Liver (tissue), 3 donors: ENCODE measurements around the gene LIMA1.

Experiments used
- EGR1 ChIP-seq, 2 donors: IDR thresholded peaks; 2 replicates each; pipeline ENCODE4 v1.6.1; 2016 to 2018; ENCODE audit warnings: antibody characterized with exemption in 2 of 2, low read depth in 2 of 2
- GABPA ChIP-seq, 2 donors: IDR thresholded peaks in 1 of 2; conservative IDR thresholded peaks in 1 of 2; 2 replicates each; pipeline ENCODE4 v1.6.1; 2016; ENCODE audit warnings: antibody characterized with exemption in 2 of 2, mild to moderate bottlenecking in 1 of 2, moderate library complexity in 1 of 2
- JUND ChIP-seq, 2 donors: IDR thresholded peaks; 2 replicates each; pipeline ENCODE4 v1.6.1; 2016; ENCODE audit warnings: antibody characterized with exemption in 2 of 2
- MAX ChIP-seq: IDR thresholded peaks from 2 replicates; pipeline ENCODE4 v1.6.1; 2016; ENCODE audit warnings: antibody characterized with exemption
- RAD21 ChIP-seq, 2 donors: IDR thresholded peaks; 2 replicates each; pipeline ENCODE4 v1.6.1; 2016; ENCODE audit warnings: antibody characterized with exemption in 2 of 2, mild to moderate bottlenecking in 2 of 2
- RXRA ChIP-seq, 2 donors: IDR thresholded peaks; 2 replicates each; pipeline ENCODE4 v1.6.1; 2017 to 2018; ENCODE audit warnings: antibody characterized with exemption in 2 of 2, mild to moderate bottlenecking in 1 of 2
- YY1 ChIP-seq: IDR thresholded peaks from 2 replicates; pipeline ENCODE4 v1.6.1; 2016; ENCODE audit warnings: antibody characterized with exemption, mild to moderate bottlenecking
- TF ChIP-seq, protein P1 (sequence below): fragments of 150-350 bp; IDR thresholded peaks from 2 replicates; pipeline ENCODE4 v1.5.1; 2017; ENCODE audit warnings: improper control_type of control experiment, low read depth, low read length; ENCODE audit not compliant: missing input control
- TF ChIP-seq, protein P2 (sequence below): IDR thresholded peaks from 2 replicates; pipeline ENCODE4 v1.6.1; 2016; ENCODE audit warnings: antibody characterized with exemption, mild to moderate bottlenecking
- TF ChIP-seq, protein P3 (sequence below): IDR thresholded peaks from 2 replicates; pipeline ENCODE4 v1.6.1; 2016; ENCODE audit warnings: antibody characterized with exemption
- TF ChIP-seq, protein P4 (sequence below): IDR thresholded peaks from 2 replicates; pipeline ENCODE4 v1.6.1; 2016; ENCODE audit warnings: antibody characterized with exemption
- donor health status: healthy.
- donor health status: healthy.

DNA sequence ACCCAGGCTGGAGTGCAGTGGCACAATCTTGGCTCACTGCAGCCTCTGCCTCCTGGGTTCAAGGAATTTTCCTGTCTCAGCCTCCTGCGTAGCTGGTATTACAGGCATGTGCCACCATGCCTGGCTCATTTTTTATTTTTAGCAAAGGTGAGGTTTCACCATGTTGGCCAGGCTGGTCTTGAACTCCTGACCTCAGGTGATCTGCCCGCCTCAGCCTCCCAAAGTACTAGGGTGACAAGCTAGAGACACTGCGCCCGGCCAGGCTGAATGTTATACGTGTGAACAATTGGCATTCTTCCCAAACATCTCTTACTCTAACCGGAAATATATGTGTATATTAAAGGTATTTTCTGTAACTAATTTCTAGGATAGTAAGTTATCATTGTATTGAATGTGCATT is 13.2 kb upstream of the LIMA1 start:
- TF ChIP-seq, protein P1, sequence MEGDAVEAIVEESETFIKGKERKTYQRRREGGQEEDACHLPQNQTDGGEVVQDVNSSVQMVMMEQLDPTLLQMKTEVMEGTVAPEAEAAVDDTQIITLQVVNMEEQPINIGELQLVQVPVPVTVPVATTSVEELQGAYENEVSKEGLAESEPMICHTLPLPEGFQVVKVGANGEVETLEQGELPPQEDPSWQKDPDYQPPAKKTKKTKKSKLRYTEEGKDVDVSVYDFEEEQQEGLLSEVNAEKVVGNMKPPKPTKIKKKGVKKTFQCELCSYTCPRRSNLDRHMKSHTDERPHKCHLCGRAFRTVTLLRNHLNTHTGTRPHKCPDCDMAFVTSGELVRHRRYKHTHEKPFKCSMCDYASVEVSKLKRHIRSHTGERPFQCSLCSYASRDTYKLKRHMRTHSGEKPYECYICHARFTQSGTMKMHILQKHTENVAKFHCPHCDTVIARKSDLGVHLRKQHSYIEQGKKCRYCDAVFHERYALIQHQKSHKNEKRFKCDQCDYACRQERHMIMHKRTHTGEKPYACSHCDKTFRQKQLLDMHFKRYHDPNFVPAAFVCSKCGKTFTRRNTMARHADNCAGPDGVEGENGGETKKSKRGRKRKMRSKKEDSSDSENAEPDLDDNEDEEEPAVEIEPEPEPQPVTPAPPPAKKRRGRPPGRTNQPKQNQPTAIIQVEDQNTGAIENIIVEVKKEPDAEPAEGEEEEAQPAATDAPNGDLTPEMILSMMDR: no peak
- TF ChIP-seq, protein P2, sequence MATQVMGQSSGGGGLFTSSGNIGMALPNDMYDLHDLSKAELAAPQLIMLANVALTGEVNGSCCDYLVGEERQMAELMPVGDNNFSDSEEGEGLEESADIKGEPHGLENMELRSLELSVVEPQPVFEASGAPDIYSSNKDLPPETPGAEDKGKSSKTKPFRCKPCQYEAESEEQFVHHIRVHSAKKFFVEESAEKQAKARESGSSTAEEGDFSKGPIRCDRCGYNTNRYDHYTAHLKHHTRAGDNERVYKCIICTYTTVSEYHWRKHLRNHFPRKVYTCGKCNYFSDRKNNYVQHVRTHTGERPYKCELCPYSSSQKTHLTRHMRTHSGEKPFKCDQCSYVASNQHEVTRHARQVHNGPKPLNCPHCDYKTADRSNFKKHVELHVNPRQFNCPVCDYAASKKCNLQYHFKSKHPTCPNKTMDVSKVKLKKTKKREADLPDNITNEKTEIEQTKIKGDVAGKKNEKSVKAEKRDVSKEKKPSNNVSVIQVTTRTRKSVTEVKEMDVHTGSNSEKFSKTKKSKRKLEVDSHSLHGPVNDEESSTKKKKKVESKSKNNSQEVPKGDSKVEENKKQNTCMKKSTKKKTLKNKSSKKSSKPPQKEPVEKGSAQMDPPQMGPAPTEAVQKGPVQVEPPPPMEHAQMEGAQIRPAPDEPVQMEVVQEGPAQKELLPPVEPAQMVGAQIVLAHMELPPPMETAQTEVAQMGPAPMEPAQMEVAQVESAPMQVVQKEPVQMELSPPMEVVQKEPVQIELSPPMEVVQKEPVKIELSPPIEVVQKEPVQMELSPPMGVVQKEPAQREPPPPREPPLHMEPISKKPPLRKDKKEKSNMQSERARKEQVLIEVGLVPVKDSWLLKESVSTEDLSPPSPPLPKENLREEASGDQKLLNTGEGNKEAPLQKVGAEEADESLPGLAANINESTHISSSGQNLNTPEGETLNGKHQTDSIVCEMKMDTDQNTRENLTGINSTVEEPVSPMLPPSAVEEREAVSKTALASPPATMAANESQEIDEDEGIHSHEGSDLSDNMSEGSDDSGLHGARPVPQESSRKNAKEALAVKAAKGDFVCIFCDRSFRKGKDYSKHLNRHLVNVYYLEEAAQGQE: no peak
- TF ChIP-seq, protein P3, sequence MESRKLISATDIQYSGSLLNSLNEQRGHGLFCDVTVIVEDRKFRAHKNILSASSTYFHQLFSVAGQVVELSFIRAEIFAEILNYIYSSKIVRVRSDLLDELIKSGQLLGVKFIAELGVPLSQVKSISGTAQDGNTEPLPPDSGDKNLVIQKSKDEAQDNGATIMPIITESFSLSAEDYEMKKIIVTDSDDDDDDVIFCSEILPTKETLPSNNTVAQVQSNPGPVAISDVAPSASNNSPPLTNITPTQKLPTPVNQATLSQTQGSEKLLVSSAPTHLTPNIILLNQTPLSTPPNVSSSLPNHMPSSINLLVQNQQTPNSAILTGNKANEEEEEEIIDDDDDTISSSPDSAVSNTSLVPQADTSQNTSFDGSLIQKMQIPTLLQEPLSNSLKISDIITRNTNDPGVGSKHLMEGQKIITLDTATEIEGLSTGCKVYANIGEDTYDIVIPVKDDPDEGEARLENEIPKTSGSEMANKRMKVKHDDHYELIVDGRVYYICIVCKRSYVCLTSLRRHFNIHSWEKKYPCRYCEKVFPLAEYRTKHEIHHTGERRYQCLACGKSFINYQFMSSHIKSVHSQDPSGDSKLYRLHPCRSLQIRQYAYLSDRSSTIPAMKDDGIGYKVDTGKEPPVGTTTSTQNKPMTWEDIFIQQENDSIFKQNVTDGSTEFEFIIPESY: no peak
- TF ChIP-seq, protein P4, sequence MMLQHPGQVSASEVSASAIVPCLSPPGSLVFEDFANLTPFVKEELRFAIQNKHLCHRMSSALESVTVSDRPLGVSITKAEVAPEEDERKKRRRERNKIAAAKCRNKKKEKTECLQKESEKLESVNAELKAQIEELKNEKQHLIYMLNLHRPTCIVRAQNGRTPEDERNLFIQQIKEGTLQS: no peak
- TF ChIP-seq EGR1 (IDR thresholded peaks at IDR 0.05; ENCODE audit: low read depth in 2 of 2) (no peak), YY1 (no peak), JUND (IDR thresholded peaks at IDR 0.05) (no peak), MAX (no peak), RXRA (IDR thresholded peaks at IDR 0.05) (no peak), GABPA (IDR thresholded peaks at IDR 0.05 in 1 of 2, conservative IDR thresholded peaks at IDR 0.05 in 1 of 2) (no peak), RAD21 (IDR thresholded peaks at IDR 0.05) (no peak)
